SK-N-SH treated with all-trans-retinoic acid at 6 μM for 48 hours (cell line): ENCODE results near the gene C20orf141.

Experiments
- CREB5 ChIP-seq: fragments of 250-450 bp; sonication (Bioruptor Pico); IDR thresholded peaks from 2 replicates; pipeline ENCODE4 v1.5.1; 2020; ENCODE audit warnings: low read depth, mild to moderate bottlenecking, moderate library complexity
- ESRRG ChIP-seq: fragments of 250-450 bp; sonication (Bioruptor Pico); IDR thresholded peaks from 2 replicates; pipeline ENCODE4 v1.6.1; 2021; ENCODE audit warnings: mild to moderate bottlenecking
- PATZ1 ChIP-seq: fragments of 250-450 bp; sonication (Bioruptor Pico); IDR thresholded peaks from 2 replicates; pipeline ENCODE4 v1.8.0; 2020; ENCODE audit warnings: mild to moderate bottlenecking, moderate library complexity, borderline replicate concordance
- SNAI2 ChIP-seq: fragments of 250-450 bp; sonication (Bioruptor Pico); IDR thresholded peaks from 2 replicates; pipeline ENCODE4 v1.5.0; 2020; ENCODE audit warnings: mild to moderate bottlenecking, moderate library complexity
- ZFP3 ChIP-seq: fragments of 250-450 bp; sonication (Bioruptor Pico); IDR thresholded peaks from 2 replicates; pipeline ENCODE4 v1.5.0; 2020; ENCODE audit warnings: mild to moderate bottlenecking, moderate library complexity
- ZFP30 ChIP-seq: fragments of 450-650 bp; formaldehyde crosslinking; IDR thresholded peaks from 2 replicates; pipeline ENCODE4 v1.5.0; 2022; ENCODE audit warnings: mild to moderate bottlenecking, moderate library complexity

GRCh38 chr20:2794866-2795447, 19.8 kb upstream of the C20orf141 start:
- TF ChIP-seq CREB5 (CRISPR knock-in tag) (no peak), PATZ1 (CRISPR knock-in tag) (no peak), SNAI2 (CRISPR knock-in tag) (no peak), ESRRG (CRISPR knock-in tag) (no peak), ZFP30 (CRISPR knock-in tag) (no peak), ZFP3 (CRISPR knock-in tag) (no peak)
